Keratinocyte (primary cell): ENCODE results near the gene KIF1B. TPM values are rescaled to one million over a fixed set of nuclear protein-coding genes. Genes with fewer than 3 reads are reported as not detected.
A peak's percentile ranks its signal among the peaks of the same experiment; 100 is the strongest.

ENCODE experiments used
- DNase-seq: peaks from one replicate; pipeline ENCODE4 v3.0.0-alpha.2; 2011; ENCODE audit warnings: low read depth, missing footprints, low spot score
- FAIRE-seq: peaks from 2 replicates; lab custom pipeline; 2011; peaks lifted over from hg19 to GRCh38; lab: Jason Lieb, UNC
- H2AFZ ChIP-seq: 2 replicates; pipeline ENCODE4 v1.6.0; 2012; ENCODE audit warnings: low read length, control low read depth, inconsistent platforms; ENCODE audit not compliant: control insufficient read depth
- H3K27ac ChIP-seq: 2 replicates; pipeline ENCODE4 v1.5.1; 2011; ENCODE audit warnings: low read length; ENCODE audit not compliant: control insufficient read depth, insufficient read depth
- H3K27me3 ChIP-seq: 3 replicates; pipeline ENCODE4 v1.6.0; 2011; ENCODE audit warnings: low read length; ENCODE audit not compliant: control insufficient read depth, insufficient read depth; ENCODE audit errors: extremely low read depth
- H3K36me3 ChIP-seq, 2 experiments: 2 replicates in 1 of 2; 3 replicates in 1 of 2; pipeline ENCODE4 v1.5.1; 2011; ENCODE audit warnings: low read length in 2 of 2, mild to moderate bottlenecking in 1 of 2; ENCODE audit not compliant: control insufficient read depth in 2 of 2, insufficient read depth in 2 of 2; ENCODE audit errors: extremely low read depth in 1 of 2
- H3K4me1 ChIP-seq: 3 replicates; pipeline ENCODE4 v1.5.1; 2011; ENCODE audit warnings: low read length; ENCODE audit not compliant: control insufficient read depth, insufficient read depth; ENCODE audit errors: extremely low read depth
- H3K4me2 ChIP-seq: 3 replicates; pipeline ENCODE4 v1.6.0; 2011; ENCODE audit warnings: low read depth, low read length; ENCODE audit not compliant: control insufficient read depth, insufficient read depth; ENCODE audit errors: extremely low read depth
- H3K4me3 ChIP-seq, 3 experiments: fragments of 200-600 bp in 1 of 3; sonication (generic) in 1 of 3; 2 replicates in 2 of 3; 3 replicates in 1 of 3; pipeline ENCODE4 v1.5.1; 2011 to 2016; ENCODE audit warnings: low read length in 3 of 3, mild to moderate bottlenecking in 3 of 3, control low read depth in 2 of 3, inconsistent platforms in 1 of 3, low read depth in 1 of 3, mixed read lengths in 1 of 3, mixed run types in 1 of 3, moderate library complexity in 1 of 3; ENCODE audit not compliant: control insufficient read depth in 2 of 3, insufficient read depth in 2 of 3; ENCODE audit errors: extremely low read depth in 1 of 3
- H3K79me2 ChIP-seq: 2 replicates; pipeline ENCODE4 v1.6.0; 2012; ENCODE audit warnings: low read length; ENCODE audit not compliant: control insufficient read depth, insufficient read depth
- H3K9ac ChIP-seq: 3 replicates; pipeline ENCODE4 v1.6.0; 2011; ENCODE audit warnings: low read length; ENCODE audit not compliant: control insufficient read depth, insufficient read depth; ENCODE audit errors: extremely low read depth
- H3K9me1 ChIP-seq: 3 replicates; pipeline ENCODE4 v1.6.0; 2011; ENCODE audit warnings: low read length; ENCODE audit not compliant: control insufficient read depth, insufficient read depth; ENCODE audit errors: extremely low read depth
- H3K9me3 ChIP-seq: 2 replicates; pipeline ENCODE4 v1.5.1; 2012; ENCODE audit warnings: low read depth, low read length; ENCODE audit not compliant: control insufficient read depth
- H4K20me1 ChIP-seq: 3 replicates; pipeline ENCODE4 v1.6.0; 2011; ENCODE audit warnings: low read length; ENCODE audit not compliant: control insufficient read depth, insufficient read depth; ENCODE audit errors: extremely low read depth
- EZH2 ChIP-seq: IDR thresholded peaks from one replicate; pipeline ENCODE4 v1.6.1; 2012; ENCODE audit warnings: inconsistent platforms, mild to moderate bottlenecking, low read length, moderate library complexity
- dilution Hi-C: fragments of 300-500 bp; cut with MboI; formaldehyde crosslinking; loops from one replicate; pipeline ENCODE4 v1.7.0; 2020; ENCODE audit warnings: low sequenced_read_pairs; ENCODE audit not compliant: extremely low pct_ligation_motif_present
- polyA plus RNA-seq, 5 experiments: library from polyadenylated mRNA; depleted of rRNA in 3 of 5; stranded (reverse) in 3 of 5; stranded (forward) in 1 of 5; unstranded in 1 of 5; fragments of >200 nt; gene quantifications; 1 replicate in 1 of 5; 2 replicates in 3 of 5; 3 replicates in 1 of 5; pipeline versions ENCODE4 v1.2.1 to v1.2.3, GENCODE V29; 2011 to 2012; ENCODE audit warnings: missing spikeins in 2 of 5, low read depth in 1 of 5, low replicate concordance in 1 of 5
- TF ChIP-seq, protein P1 (sequence below), 3 experiments: IDR thresholded peaks in 1 of 3; conservative IDR thresholded peaks in 1 of 3; optimal IDR thresholded peaks in 1 of 3; 2 replicates in 2 of 3; 3 replicates in 1 of 3; pipeline versions ENCODE3 to v1.5.1; 2011; ENCODE audit warnings: low read length in 3 of 3, mild to moderate bottlenecking in 3 of 3, moderate library complexity in 2 of 3, control low read depth in 1 of 3, inconsistent platforms in 1 of 3; ENCODE audit not compliant: insufficient read depth in 2 of 3; ENCODE audit errors: extremely low read depth in 1 of 3

Gene KIF1B
- polyA plus RNA-seq, 1 donor (not counting 4 experiments of a cell fraction or from before 2014, with no cell fraction given): 15.1 TPM

DNA sequence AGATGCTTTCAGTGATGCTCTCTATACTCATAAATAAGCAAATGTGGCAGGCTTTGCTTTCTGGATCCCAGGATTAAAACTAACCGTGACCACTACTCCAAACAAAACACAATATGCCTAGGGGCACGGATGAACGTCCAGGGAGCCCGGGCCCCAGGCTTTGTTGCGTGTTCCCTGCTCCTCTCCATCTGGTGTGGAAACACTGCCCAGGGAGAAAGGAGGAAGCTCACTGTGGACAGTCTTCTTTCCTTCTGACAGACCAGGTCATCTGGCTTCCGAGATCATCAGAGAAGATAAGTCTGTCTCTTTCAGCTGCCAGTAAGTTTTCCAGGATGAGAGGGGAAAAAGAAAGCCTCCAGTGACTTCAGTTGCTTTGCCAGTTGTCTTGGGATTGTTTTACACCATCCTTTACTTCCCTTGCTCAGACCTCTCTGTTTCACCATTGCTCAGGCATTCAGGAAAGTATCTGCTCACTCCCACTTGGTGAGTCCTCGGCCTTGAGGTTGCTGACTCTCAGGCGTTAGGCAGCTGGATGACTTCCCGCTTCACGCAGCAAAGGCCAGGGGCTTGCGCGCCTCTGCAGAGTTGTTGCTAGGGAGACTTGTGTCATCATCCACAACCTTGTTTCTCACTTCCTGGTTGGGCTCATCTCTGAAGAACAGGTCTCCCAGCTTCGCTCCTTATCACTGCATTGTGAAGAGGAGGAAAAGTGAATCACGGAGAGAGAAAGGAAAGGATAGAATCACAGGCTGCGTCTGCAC lies 167.9 kb downstream of the KIF1B start:
- Histone ChIP-seq H3K4me2 (no peak overlapping the region), H3K9ac (peak overlapping the region; percentile 13), H3K36me3 (peaks cover 0 to 13% of the 10 kb centered on the region in 2 experiments), H4K20me1 (no peaks in the 10 kb centered on the region), H2AFZ (no peak overlapping the region), H3K4me1 (peaks cover 6% of the 10 kb centered on the region), H3K9me1 (no peaks in the 10 kb centered on the region), H3K27ac (peak overlapping the region; percentile 38), H3K4me3 (no peak overlapping the region), H3K79me2 (no peaks in the 10 kb centered on the region), H3K27me3 (no peaks in the 10 kb centered on the region), H3K9me3 (no peaks in the 10 kb centered on the region)
- peak; percentile 67 for FAIRE-seq
- TF ChIP-seq EZH2: no peak
- TF ChIP-seq, protein P1, sequence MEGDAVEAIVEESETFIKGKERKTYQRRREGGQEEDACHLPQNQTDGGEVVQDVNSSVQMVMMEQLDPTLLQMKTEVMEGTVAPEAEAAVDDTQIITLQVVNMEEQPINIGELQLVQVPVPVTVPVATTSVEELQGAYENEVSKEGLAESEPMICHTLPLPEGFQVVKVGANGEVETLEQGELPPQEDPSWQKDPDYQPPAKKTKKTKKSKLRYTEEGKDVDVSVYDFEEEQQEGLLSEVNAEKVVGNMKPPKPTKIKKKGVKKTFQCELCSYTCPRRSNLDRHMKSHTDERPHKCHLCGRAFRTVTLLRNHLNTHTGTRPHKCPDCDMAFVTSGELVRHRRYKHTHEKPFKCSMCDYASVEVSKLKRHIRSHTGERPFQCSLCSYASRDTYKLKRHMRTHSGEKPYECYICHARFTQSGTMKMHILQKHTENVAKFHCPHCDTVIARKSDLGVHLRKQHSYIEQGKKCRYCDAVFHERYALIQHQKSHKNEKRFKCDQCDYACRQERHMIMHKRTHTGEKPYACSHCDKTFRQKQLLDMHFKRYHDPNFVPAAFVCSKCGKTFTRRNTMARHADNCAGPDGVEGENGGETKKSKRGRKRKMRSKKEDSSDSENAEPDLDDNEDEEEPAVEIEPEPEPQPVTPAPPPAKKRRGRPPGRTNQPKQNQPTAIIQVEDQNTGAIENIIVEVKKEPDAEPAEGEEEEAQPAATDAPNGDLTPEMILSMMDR (optimal IDR thresholded peaks at IDR 0.05 in 1 of 3, IDR thresholded peaks at IDR 0.05 in 1 of 3, conservative IDR thresholded peaks at IDR 0.05 in 1 of 3; ENCODE audit: extremely low read depth in 1 of 3, insufficient read depth in 2 of 3, low read length in 3 of 3): no peak
- no peak for DNase-seq
- dilution Hi-C loops: no loop called here

GRCh38 chr1:10379101-10379620 lies 168.8 kb downstream of the KIF1B start:
- H3K4me1 ChIP-seq: peaks cover 6% of the 10 kb centered on the region
- DNase-seq: no peak

More at GRCh38 chr1:10379101-10379620, 168.8 kb downstream of the KIF1B start:
- H3K9me1 ChIP-seq: no peaks in the 10 kb centered on the region
- no peak for TF ChIP-seq EZH2
- TF ChIP-seq, protein P1 (optimal IDR thresholded peaks at IDR 0.05 in 1 of 3, IDR thresholded peaks at IDR 0.05 in 1 of 3, conservative IDR thresholded peaks at IDR 0.05 in 1 of 3; ENCODE audit: extremely low read depth in 1 of 3, insufficient read depth in 2 of 3, low read length in 3 of 3): no peak
- no peak overlapping the region for H3K27ac ChIP-seq
- H3K4me3 ChIP-seq: no peak overlapping the region
- peaks cover 0 to 12% of the 10 kb centered on the region in 2 experiments for H3K36me3 ChIP-seq
- no peak overlapping the region for H3K9ac ChIP-seq
- no peak overlapping the region for H3K4me2 ChIP-seq
- dilution Hi-C loops: no loop called here
- H3K9me3 ChIP-seq: no peaks in the 10 kb centered on the region
- no peaks in the 10 kb centered on the region for H4K20me1 ChIP-seq
- H3K79me2 ChIP-seq: no peaks in the 10 kb centered on the region
- no peaks in the 10 kb centered on the region for H3K27me3 ChIP-seq
- FAIRE-seq: no peak
- H2AFZ ChIP-seq: no peak overlapping the region
